Pancreas (tissue), 10 donors: ENCODE data around the gene UQCRHL. TPM values are rescaled to one million over a fixed set of nuclear protein-coding genes. Genes with fewer than 3 reads are reported as not detected.

Experiments
- ATAC-seq, 4 donors: fragments of 200-7000 bp; cut with Tn5 transposase; one replicate each; pipeline versions ENCODE4 v1.8.0 to v1.9.1; 2020; ENCODE audit warnings: mild to moderate bottlenecking in 4 of 4, moderate library complexity in 4 of 4
- DNase-seq, 6 donors: peaks; one replicate each; pipeline ENCODE4 v3.0.0-alpha.2; 2020
- FAIRE-seq: peaks from 2 replicates; lab custom pipeline; 2012; peaks lifted over from hg19 to GRCh38; lab: Jason Lieb, UNC
- H3K27ac ChIP-seq, 4 donors: fragments of 200-600 bp; sonication (generic); 1 replicate in 3 of 4; 2 replicates in 1 of 4; pipeline versions ENCODE4 v1.5.0 to v1.8.0; 2020
- H3K27me3 ChIP-seq, 4 donors: fragments of 200-600 bp; one replicate each; pipeline ENCODE4 v1.8.0; 2021
- H3K36me3 ChIP-seq, 3 donors: fragments of 200-600 bp; sonication (generic) in 1 of 3; one replicate each; pipeline versions ENCODE4 v1.5.0 to v1.8.0; 2020 to 2021
- H3K4me1 ChIP-seq, 3 donors: fragments of 200-600 bp; one replicate each; pipeline ENCODE4 v1.8.0; 2021
- H3K4me3 ChIP-seq, 4 donors: fragments of 200-600 bp; sonication (generic) in 2 of 4; one replicate each; pipeline versions ENCODE4 v1.5.0 to v1.8.0; 2020 to 2021
- H3K9me3 ChIP-seq, 4 donors: fragments of 200-600 bp; one replicate each; pipeline ENCODE4 v1.8.0; 2021
- CTCF ChIP-seq, 4 donors: fragments of 200-600 bp; sonication (generic) in 3 of 4; IDR thresholded peaks; one replicate each; pipeline versions ENCODE4 v1.5.0 to v1.8.0; 2021; ENCODE audit warnings: antibody characterized with exemption in 4 of 4
- WGBS, 2 donors: extraction: QIAGEN DNeasy Blood & Tissue Kit; methylation state at CpG; one replicate each; pipeline ENCODE4 v1.1.7; 2013; 5-methylcytosine and 5-hydroxymethylcytosine counted together
- intact Hi-C, 3 donors: fragments of 100-400 bp; cut with DNase I; formaldehyde crosslinking; loops; one replicate each; pipeline versions ENCODE4 v1.11.1 to v1.14.2; 2022
- polyA plus RNA-seq, 2 donors: library from polyadenylated mRNA; stranded (reverse); fragments of 200-250 nt; gene quantifications; one replicate each; pipeline ENCODE4 v1.2.3, GENCODE V29; 2013
- total RNA-seq, 6 donors: library from RNA; stranded (reverse); fragmentation: NEBNext Ultra II Directional in 4 of 6; extraction: Animal tissue kit (Norgen Biotek cat#: 25700) in 4 of 6; gene quantifications; one replicate each; pipeline versions ENCODE4 v1.2.1 to v1.2.4, GENCODE V29; 2021 to 2023
- donor health status: healthy with polysubstance abuse.
- donor health status: DM: no; HTN: no; CAD: no; lungs with moderate emphysema.
- donor health status: DM: no; HTN: no; CAD: no.
- donor health status: control.
- donor health status: control.
- donor health status: Bipolar disorder and iron deficiency.
- donor health status: DM: yes; HTN: yes; CAD: no.
- donor health status: DM: no; HTN: no; CAD: no.
- donor health status: DM: no; HTN: no; CAD: no.
- donor health status: DM: yes; HTN: yes; CAD: no.

UQCRHL gene
- total and polyA plus RNA-seq, 8 donors = 0.35 to 1.5 (median 0.67) TPM

DNA sequence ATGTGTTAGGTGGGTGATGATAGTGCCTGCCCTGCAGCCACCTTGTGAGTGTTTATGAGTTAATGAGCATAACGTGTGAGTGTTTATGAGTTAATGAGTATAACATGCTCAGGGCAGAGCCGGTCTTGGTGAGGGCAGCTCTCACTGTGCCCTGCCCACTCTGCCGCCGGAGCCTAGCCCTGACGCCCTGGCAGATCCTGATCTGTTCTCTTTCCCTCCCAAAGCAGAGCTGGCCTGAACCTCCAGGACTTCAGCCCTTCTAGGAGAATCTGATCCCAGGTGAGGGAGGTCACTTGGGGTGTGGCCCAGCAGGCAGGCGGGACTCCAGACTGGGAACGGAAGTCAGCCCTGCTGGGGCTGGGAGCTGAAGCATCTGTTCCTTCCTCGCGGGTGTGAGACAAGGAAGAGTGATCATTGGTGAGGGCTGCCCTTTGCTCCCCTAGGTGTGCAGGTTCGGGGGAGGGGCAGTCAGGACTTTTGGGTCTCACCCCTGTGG is 43.1 kb downstream of the UQCRHL start:
- intact Hi-C loops = no loop called here
- Histone ChIP-seq H3K27ac (peak overlapping the region; percentile 36 to 74 (median 60)), H3K4me1 (peaks cover 4 to 10% (median 7%) of the 10 kb centered on the region in 3 donors), H3K4me3 (peak overlapping the region in 3 of 4 donors; percentile 19 to 41 (median 31)), H3K27me3 (no peaks in the 10 kb centered on the region), H3K9me3 (no peaks in the 10 kb centered on the region), H3K36me3 (peaks cover 0 to 4% (median 0%) of the 10 kb centered on the region in 3 donors)
- TF ChIP-seq CTCF (IDR thresholded peaks at IDR 0.05) = no peak
- DNase-seq = peak; percentile 77 to 94 (median 86)
- peak; percentile 88 to 93 (median 92) for ATAC-seq
- no peak for FAIRE-seq
- 25% methylated on average over 10 of the region's 10 CpGs for WGBS, 2 donors

GRCh38 chr1:15762546-15762945 is 44.9 kb downstream of the UQCRHL start:
- Histone ChIP-seq H3K9me3 (no peaks in the 10 kb centered on the region), H3K36me3 (no peaks in the 10 kb centered on the region), H3K4me3 (no peak overlapping the region), H3K27ac (no peak overlapping the region), H3K4me1 (peaks cover 4 to 10% (median 7%) of the 10 kb centered on the region in 3 donors), H3K27me3 (no peaks in the 10 kb centered on the region)
- 80 to 84% methylated on average over 10 of the region's 10 CpGs for WGBS, 2 donors
- FAIRE-seq (no peak), ATAC-seq (no peak), DNase-seq (no peak)
- intact Hi-C loops = no loop called here
- no peak for TF ChIP-seq CTCF (IDR thresholded peaks at IDR 0.05)

DNA sequence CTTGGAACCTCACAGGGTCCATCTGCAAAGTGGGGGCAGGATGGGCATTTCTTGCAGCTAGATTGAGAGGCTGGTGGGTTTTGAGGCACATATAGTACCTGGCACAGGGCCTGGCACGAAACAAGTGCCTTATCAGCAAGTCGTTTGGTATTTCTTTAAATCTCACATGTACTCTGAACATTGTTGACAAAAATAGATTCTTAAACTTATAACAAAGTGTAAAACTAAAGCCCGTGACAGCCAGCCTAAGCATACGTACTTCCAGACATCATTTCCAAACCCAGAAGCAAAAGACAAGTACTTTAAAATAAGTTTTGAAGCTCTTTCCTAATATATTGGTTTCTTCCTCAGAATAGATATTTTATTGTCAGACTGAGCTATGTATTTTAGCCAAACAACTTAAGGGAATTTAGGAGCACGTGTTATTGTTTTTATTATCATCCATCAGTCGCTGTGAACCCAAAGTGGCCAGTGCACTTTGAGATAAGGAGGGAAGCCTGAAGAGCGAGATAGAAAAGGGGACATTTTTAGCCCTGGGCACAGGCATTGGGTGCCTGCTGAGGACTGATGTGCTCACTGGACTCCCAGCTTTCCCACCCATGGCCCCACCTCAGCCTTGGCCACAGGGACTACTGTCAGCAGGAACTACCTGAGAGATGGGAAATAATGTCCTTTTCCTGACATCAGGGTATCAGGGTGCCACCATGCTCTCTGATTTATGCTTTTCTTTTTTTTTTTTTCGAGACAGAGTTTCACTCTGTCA is 45.9 kb downstream of the UQCRHL start:
- 55 to 62% methylated on average over 8 of the region's 8 CpGs for WGBS, 2 donors
- intact Hi-C loops = no loop called here
- no peak for DNase-seq
- no peak for FAIRE-seq
- Histone ChIP-seq H3K4me3 (no peak overlapping the region), H3K4me1 (peaks cover 4 to 10% (median 7%) of the 10 kb centered on the region in 3 donors), H3K27me3 (no peaks in the 10 kb centered on the region), H3K9me3 (no peaks in the 10 kb centered on the region), H3K27ac (no peak overlapping the region), H3K36me3 (no peaks in the 10 kb centered on the region)
- no peak for TF ChIP-seq CTCF (IDR thresholded peaks at IDR 0.05)
- ATAC-seq = no peak

GRCh38 chr1:15760520-15761211 is 46.8 kb downstream of the UQCRHL start:
- no peak for TF ChIP-seq CTCF (IDR thresholded peaks at IDR 0.05)
- 78 to 86% methylated on average over 12 of the region's 12 CpGs for WGBS, 2 donors
- intact Hi-C loops = no loop called here
- Histone ChIP-seq H3K27ac (no peak overlapping the region), H3K4me3 (no peak overlapping the region), H3K27me3 (no peaks in the 10 kb centered on the region), H3K4me1 (peaks cover 4 to 10% (median 7%) of the 10 kb centered on the region in 3 donors), H3K9me3 (no peaks in the 10 kb centered on the region), H3K36me3 (no peaks in the 10 kb centered on the region)
- DNase-seq = peak in 1 of 6 donors; percentile 26
- no peak for FAIRE-seq
- no peak for ATAC-seq
